CD4-positive, alpha-beta T cell treated with Interleukin-17A for 4 hours (primary cell): ENCODE measurements around the gene MAN1B1.
"Not testable (repeated sequence)": the region's sequence is repeated elsewhere in the genome, so short reads cannot be mapped to it uniquely, and the experiment has no call there.

Experiments
- DNase-seq: peaks from one replicate; pipeline ENCODE4 v3.0.0-alpha.2; 2020; ENCODE audit warnings: mixed read lengths

MAN1B1 gene

DNA sequence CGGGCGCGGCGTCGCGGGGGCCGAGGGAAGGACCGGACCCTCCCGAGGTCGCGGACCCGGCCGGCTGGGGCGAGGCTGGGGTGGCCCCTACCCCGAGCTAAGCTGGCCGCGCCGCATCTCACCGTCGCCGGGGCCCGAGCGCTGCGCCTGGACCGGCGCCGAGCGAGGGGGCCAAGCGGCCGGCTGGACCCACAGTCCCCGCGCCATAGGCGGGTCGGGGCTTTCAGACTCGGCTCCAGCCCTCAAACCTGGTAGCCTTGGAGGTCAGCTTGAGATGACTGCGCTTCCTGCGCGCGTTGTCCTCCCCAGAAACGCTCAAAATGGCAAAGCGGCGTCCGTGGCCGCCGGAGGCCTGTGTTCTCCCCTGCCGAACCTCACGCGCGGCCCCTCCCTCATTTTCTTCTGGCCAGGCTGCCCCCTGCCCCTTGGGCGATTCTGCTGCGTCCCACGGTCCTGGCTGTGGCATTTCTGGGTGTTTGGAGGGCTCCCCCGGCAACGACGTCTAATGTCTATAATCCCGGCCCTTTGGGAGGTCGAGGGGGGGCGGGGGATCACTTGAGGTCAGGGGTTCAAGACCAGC is 43.5 kb downstream of the MAN1B1 start:
- DNase-seq, result no peak

DNA sequence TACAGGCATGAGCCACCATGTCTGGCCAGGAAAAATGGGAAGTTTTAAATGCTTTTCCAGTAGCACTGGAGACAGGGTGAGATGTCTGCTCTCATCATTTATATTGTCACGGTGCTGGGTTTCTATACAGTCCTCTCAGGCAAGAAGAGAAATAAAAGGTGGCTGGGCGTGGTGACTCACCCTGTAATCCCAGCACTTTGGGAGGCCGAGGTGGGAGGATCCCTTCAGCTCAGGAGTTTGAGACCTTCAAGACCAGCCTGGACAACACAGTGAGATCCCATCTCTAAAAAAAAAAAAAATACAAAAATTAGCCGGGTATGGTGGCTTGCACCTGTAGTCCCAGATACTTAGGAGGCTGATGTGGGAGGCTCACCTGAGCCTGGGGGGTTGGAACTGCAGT is 47.4 kb downstream of the MAN1B1 start:
- DNase-seq, result no peak

DNA sequence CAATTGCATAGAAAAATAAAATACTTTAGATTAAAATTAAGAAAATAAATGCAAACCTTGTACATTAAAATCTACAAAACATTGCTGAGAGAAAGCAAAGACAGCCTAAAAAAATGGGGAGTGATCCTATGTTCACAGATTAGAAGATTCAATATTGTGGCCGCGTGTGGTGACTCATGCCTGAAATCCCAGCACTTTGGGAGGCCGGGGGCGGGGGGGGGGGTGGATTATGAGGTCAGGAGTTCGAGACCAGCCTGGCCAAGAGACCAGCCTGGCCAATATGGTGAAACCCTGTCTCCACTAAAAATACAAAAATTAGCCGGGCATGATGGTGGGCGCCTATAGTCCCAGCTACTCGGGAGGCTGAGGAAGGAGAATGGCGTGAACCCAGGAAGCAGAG is 48.4 kb downstream of the MAN1B1 start:
- not testable (repeated sequence) for DNase-seq

DNA sequence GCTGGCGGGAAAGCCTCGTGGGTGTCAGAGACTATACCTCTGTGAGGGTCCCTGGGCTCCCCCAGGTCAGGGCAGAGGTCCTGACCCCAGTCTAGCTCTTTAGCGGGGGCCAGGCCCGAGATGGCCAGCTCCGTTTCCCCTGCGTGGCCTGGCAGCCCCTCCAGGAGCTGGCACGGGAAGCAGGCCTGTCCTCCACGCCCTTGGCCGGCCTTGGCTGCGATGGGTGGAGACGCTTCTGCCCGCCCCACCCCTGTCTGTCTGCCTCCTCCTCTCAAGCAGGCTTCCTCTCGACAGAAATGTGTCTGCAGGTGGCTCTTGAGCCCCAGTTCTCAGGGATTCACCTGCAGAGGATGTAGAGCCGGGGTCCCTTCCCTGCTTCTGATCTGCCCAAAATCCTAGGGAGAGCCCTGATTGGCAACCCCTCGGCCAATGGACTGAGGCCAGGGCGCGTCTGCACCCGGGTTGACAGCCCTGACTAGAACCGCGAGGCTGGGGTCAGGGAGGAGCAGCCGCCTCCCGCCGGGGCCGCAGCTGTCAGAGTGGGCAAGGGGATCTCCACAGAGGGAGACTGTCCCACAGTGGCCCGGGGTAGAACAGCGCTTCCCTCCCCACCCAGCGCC is 49.6 kb downstream of the MAN1B1 start:
- DNase-seq, result no peak

DNA sequence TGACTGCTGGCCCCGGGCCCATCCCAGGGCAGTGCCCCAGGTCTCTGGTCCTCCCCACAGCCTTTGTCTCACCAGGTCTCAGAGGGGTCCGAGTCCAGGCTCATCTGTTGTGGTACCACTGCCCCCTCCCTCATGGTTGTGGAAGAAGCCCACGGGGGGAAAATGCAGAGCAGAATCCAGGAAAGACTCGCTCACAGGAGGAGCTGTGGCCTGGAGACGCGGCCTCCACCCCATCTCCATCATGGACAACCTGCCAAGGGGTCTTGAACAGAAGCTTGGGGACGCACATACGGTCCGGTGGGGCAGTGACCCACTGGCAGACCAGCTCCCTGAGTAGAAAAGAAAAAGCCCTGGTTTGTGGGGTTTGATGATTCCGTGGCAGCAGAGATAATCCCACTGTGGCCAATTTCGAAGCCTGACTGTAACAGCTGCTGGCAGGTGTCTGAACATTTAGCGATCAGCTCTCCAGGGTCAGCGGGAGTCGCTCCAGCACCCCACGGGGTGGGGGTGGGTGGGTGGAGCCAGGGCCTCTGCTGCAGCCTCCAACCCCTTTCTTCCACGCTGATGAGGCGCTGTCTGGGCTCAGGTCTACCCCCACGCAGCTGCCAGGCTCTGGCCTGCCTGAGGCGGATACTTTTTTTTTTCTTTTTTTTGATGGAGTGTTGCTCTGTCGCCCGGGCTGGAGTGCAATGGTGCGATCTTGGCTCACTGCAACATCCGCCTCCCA is 50.3 kb downstream of the MAN1B1 start:
- no peak for DNase-seq

DNA sequence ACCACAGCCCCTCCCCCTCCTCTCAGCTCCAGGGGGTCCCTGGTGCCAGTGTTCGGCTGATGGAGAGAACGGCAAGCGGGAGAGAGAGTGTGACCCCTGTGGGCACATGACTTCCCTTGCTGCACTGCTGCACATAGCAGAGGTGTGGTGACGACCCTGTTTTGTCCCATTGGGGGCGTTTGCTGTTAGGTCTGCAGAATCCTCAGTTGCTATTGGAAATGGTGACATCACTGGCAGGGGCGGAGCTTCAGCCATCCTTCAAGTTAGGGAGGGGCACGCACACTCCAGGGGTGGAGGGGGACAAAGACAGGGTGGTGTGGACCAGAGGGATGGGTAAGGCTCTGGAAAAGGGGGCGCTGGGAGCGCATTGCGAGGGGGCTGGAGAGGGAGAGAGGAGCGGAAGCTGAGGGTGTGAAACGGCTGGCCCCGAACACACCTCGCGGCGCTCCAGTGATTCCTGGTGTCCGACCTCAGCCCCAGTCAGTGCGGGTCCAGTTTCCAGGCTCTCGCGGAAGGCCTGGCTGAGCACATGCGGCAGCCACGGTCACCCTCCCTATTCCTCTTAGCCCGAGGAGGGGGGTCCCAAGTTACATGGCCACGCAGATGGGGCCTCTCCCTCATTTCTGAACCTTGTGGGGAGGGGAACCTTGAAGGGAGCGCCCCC is 51.4 kb downstream of the MAN1B1 start:
- no peak for DNase-seq

DNA sequence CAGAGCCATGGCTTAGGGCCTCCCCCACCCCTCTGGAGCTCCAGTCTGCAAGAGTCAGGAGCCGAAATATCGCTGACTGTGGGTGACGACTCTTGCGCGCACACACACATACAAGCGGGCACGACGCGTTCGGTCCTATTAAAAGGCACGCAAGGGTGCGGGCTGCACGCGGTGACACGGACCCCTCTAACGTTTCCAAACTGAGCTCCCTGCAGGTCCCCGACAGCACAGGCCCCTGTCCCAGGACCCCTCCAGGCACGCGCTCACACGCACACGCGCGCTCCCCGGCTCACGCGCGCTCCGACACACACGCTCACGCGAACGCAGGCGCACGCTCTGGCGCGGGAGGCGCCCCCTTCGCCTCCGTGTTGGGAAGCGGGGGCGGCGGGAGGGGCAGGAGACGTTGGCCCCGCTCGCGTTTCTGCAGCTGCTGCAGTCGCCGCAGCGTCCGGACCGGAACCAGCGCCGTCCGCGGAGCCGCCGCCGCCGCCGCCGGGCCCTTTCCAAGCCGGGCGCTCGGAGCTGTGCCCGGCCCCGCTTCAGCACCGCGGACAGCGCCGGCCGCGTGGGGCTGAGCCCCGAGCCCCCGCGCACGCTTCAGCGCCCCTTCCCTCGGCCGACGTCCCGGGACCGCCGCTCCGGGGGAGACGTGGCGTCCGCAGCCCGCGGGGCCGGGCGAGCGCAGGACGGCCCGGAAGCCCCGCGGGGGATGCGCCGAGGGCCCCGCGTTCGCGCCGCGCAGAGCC is 52.1 kb downstream of the MAN1B1 start, which contains the start of gene GRIN1:
GRIN1 (plus strand) TSS at position 433 of the 746 bp plus-strand sequence. CDS start 333 bp downstream, outside the sequence.
- DNase-seq, result peak; percentile 53

DNA sequence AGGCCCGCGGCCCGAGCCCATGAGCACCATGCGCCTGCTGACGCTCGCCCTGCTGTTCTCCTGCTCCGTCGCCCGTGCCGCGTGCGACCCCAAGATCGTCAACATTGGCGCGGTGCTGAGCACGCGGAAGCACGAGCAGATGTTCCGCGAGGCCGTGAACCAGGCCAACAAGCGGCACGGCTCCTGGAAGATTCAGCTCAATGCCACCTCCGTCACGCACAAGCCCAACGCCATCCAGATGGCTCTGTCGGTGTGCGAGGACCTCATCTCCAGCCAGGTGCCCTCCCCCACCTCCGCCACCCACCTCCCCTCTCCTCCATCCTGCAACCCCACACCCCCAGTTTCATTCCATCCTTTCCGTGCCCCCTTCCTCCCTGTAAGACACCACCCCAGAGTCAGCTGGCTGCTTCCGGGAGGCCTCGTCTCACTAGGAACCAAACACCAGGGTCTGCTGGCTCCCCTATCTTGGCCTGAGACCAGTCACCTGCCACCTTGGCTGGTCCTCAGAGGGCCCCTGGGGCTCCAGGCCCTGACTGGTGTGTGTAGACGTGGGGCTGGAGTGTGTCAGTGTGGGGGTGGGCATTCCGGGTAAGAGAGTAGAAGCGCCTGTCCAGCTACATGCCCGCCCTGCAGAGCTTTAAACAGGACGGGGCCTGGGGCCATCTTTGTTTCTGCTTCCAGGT is 52.8 kb downstream of the MAN1B1 start:
- no peak for DNase-seq

DNA sequence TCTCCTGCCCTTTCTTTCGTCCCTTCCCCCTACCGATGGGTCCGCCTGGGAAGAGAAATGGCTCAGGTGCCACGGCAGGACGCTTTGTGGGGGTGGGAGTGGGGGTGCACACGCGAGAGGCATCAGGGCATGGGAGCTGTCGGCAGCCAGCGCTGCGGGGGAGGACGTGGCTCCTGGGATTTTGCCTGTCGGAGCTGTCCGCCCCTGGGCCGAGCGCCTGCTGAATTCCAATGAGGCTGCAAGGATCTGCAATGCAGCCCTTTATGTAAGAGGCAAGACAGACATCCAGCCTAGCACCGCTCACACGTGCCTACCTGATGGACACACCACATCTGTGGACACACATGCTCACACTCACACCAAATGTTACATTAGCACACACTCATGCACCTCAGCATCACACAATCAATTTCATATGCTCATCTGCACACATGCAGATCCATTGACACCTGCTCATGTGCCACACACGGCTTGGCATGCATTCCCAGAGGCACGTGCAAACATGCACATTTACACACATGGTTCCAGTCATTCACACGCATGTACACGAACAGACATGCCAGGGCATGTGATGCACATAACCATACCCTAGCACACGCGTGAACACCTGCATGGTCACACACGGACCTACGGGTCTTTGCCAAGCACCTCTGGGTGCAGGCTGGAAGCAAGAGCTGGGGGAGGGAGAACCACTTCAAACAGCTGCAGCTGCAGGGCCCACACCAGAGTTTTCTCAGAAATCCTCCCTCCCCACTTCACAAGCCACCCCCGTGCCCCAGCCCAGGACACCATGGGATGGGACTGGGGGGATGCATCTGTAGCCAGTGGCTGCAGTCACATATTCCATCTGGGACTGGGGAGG is 53.6 kb downstream of the MAN1B1 start:
- no peak for DNase-seq

DNA sequence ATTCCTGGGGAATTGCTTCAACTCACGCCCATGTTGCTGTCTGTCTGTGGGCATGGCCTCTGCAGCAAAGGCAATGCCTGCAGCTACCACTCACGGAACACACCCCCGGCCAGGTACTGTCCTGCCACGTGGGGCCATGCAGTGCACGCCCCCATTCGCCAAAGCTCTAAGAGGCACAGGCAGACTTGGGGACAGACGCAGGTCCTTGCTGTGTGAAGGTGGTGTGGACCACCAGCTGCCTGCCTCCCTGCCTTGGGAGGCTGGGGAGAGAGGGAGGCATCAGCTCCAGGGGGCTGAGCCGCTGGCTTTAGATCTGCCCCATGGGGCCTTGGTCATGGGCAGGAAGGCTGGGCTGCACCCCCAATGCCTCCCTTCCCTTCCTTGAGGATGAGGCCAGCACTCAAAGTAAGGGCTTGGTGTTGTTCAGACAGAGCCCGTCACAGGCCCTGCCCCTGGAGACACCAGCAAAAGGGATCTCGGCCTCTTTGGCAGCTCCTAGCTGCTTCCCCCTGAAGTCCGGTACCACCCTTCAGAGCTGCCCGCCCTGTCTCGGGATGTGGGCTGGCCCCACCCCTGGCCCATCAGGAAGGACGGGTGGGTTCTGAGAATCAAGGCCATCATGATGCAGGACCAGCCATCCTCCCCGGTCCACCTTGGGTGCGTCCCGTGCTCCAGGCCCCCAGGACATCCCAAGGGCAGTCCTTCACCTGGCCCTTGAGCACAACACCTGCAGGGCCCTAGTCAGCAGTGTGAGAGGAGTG is 54.4 kb downstream of the MAN1B1 start:
- DNase-seq, result no peak

DNA sequence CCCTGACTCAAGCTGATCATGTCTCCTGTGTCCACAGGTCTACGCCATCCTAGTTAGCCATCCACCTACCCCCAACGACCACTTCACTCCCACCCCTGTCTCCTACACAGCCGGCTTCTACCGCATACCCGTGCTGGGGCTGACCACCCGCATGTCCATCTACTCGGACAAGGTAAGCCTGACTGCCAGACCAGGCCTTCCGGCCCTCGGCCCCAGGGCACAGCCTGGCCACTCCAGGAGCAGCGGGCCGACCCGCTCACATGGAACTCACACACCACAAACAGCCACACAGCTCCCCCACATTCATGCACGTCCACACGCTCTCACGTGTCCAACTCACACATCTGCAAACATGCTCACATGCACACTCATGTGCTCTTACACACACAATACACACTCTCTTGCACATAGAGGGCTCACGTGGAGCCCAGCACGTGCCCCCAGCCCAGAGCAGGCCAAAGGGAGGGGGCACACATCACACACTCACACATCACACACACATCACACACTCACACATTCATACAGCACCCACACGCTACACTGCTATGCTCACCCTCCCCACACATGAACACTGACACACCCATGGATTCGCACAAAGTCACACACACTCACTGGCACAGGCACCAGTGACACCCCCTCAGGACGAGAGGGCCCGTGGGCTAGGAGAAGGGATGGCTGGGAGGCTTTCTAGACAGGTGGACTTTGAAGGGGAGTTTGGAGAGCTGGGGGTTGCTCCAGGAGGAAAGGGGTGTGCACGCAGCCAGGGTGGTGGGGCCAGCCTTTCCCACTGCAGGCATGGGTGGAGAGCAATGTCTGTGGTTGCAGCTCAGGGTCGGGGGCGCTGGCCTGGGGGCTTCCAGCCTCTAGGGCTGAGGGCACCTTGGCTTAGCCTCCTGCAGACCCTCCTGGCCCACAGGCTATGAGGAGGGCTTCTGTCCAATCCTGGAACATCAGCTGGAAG is 55.5 kb downstream of the MAN1B1 start:
- no peak for DNase-seq

DNA sequence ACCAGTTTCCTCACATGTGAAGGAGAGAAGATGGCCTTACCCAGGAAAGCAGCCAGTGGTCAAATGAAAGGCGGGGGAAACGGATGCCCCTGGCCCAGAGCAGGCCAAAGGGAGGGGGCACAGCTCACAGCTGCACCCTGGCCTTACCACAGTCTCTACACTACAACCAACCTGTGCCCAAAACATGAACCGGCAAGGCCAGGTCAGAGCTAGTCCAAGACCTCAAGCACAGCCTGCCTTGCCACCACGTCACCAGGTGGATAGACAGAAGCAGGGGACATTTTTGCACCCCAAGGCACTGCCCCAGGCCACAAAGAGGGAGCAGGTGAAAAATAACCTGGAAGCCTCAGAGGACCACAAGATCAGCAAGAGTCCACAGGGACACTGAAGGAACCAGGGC is 56.7 kb downstream of the MAN1B1 start:
- no peak for DNase-seq

DNA sequence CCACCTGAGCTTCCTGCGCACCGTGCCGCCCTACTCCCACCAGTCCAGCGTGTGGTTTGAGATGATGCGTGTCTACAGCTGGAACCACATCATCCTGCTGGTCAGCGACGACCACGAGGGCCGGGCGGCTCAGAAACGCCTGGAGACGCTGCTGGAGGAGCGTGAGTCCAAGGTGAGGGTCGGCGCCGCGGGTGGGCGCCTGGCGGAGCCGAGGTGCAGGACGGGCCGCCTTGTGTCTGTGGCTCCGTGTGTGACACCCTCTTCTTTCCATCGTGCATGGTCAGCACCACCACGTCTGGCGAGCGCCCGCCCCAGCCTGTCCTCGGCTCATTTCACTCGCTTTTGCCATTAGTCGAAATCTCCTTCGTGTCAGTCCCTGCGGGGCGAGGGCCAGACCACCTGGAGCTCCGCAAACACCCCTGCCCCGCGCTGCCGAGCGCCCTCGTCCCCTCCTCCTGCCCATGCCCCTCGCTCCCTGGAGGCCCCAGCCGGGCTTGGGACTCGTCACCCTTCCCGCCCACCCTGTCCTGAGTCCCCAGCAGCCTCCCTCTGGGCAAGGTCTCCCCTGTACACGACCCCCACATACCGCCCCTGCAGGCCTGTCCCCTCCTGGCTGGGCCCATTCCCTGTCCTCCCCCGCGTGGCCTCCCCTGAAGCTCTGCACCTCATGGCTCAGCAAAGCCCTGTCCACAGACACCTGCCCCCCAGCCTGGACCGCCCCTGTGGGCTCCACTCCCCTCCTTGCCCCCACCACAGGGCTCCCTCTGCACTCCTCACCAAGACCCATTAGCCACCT is 59.1 kb downstream of the MAN1B1 start:
- no peak for DNase-seq

DNA sequence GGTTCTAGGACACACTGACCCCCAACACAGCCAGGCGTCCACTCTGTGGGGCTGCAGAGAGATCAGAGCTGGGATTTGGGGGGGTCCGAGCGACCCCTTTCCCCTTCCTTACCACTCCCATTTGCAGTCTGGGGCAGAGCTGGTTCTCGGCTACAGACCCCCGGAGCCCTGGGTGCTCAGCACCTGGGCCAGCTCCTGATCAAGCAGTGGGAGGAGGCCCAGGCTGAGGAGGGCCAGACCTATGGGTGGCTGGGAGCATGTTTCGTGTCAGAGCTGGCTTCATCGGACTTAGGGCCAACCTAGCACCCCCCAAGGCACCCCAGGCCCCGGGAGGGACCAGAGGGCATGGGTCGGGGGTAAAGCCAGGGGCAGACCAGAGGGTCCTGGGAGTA is 59.7 kb downstream of the MAN1B1 start:
- DNase-seq, result no peak

DNA sequence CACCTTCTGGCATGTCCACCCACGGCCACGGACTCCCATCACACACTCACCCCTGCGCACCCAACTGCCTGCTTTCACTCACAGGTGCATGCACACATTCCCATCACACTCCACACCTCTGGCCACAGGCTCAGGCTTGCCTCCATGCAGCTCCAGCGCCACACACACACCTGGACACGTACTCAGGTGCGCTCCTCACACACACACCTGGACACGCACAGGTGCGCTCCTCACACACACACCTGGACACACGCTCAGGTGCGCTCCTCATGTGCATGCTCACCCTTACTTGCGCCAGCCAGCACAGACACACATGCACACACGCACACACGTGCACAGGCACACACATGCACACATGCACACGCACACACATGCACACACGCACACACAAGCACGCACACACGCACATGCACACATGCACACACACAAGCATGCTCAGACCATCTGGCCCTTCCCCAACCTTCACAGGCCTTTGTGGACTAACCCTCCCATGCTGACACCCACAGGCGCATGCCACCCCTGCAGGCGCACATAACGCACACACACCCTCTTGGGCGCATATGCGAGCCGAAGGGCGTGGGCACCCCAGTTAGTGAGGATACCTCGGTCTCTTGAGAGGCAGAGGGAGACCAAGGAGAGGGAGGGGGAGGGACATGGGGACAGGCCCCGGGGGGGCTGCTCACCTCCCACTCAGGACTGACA is 60.5 kb downstream of the MAN1B1 start:
- DNase-seq, result no peak

DNA sequence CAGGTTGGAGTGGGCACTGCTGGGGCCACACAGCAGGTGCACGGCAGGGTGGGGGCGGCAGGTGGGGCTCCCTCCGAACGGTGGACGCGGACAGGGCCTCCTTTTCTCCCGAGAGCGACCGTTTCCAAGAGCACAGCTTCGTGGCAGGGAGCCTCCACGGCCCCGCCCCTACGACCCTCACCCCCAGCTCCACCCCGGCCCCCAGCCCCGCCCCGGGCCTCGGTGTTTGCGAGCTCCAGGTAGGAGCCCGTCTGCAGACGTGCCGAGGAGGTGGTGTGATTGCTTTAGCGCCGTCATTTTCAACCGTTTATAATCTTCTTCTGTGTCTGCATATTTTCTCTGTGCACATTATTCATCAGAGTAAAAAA is 61.0 kb downstream of the MAN1B1 start:
- no peak for DNase-seq

DNA sequence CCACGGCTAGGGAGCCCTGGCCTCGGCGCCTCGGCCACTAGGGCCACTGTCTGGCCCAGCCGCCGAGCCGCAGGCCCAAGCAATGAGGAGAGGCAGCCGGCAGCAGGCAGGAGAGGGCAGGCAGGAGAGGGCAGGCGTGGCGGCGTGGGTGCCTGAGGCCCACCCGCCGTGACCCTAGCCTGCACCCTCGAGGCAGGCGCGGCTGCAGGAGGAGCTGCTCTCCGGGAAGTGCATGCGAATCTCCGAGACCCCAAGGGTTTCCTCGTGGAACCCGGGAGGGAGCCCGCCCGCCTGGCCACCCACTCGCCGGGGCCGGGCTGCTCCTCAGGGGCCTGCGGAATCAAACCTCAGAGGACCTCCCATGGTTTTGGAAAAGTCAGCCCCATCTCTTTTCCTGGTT is 61.5 kb downstream of the MAN1B1 start:
- DNase-seq, result no peak

DNA sequence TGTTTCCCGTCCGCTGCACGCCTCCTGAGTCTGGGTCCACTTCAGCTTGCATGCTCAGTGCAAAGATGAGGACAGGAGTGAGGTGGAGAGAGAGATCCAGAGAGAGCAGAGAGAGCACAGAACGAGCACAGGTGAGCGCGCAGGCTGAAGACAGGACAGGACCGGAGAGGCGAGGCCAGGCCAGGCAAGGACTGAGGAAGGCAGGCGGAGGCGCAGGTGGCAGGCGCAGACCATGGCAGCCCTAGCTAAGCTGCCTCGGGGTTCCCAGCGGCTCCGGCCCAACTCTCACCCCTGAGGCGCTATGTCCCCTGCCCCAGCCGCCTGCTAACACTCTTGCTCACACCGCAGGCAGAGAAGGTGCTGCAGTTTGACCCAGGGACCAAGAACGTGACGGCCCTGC is 61.9 kb downstream of the MAN1B1 start:
- no peak for DNase-seq
